ENCODE results near the gene SPATA31E1.

GRCh38 chr9:87909310-87910041 lies 26.8 kb downstream of the SPATA31E1 start:
- TF ChIP-seq GATA1 (IDR thresholded peaks at IDR 0.05; ENCODE audit: low read depth, low read length): no peak
- no peak for TF ChIP-seq POLR2A (IDR thresholded peaks at IDR 0.05; ENCODE audit: low read length)

All from erythroblast (primary cell).